GM19099 (cell line): ENCODE measurements around the gene MAP2K2.

Experiments
- POLR2A ChIP-seq: IDR thresholded peaks from 3 replicates; pipeline ENCODE4 v1.6.1; 2011; ENCODE audit warnings: low read depth; ENCODE audit not compliant: insufficient read length; ENCODE audit errors: extremely low read depth

The MAP2K2 gene

DNA sequence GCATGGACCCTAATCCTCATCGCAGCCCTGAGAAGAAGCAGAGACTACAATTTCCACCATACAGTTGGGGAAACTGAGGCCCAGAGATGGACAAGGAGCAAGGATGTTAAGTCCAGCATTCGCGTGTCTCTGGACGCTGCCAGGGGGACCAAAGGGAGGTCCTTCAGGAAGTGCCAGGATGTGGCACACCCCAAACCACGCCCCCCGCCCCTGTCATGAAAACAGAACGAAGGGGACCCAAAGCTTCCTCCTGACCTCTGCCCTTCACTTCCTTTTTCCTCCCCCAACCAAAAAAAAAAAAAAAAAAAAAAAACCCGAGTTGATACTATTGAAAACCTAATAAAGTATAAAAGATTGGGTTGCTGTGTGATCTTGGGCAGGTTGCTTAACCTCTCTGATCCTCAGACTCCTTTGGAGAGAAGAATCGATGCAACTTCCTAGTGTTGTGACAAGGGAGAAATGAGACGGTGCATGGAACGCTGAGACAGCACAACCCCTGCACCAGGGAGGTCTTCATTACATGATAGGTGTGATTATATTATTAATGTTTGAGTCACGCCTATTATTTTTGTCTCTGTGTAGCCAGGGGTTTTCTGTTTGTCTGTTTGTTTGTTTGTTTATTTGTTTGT, 54.5 kb downstream of the MAP2K2 start:
- no peak for TF ChIP-seq POLR2A

GRCh38 chr19:4068047-4068966, 55.6 kb downstream of the MAP2K2 start:
- TF ChIP-seq POLR2A: no peak

DNA sequence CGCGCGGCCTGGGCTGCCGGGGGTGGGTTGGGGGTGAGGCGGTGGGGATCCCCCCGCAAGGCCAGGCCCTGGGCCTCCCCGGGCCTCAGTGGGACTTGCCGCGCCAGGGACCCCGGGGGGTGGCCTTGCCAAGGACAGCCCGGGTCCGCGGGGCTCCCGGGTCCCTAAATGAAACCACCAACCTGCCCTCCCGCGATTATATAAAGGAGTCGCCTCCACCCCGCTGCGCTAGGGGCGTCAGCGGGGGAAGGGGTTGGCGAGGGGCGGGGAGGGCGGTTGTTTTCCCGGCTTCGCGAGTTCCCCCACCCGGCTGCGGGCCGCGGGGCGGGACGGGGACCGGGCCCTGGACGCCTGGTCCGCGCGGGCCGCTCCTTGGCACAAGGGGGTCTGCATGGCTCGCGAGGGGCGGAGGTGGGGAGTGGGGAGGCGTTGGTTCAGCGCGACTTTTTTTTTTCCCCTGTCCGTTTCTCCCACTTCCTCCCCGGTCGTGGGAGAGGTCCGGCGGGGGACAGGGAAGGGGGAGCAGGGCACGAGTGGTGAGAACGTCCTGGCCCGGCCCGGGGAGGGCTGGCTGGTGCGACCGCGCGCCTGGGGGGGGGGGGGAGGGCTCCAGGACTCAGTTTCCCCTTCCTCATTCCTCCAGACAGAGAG, 56.4 kb downstream of the MAP2K2 start:
- TF ChIP-seq POLR2A: no peak

- TF ChIP-seq POLR2A: peak; percentile 48
These were observed 57.1 kb downstream of the MAP2K2 start, which contains the start of gene ZBTB7A for GRCh38 chr19:4066682-4067395. TSS of gene ZBTB7A (minus strand) at chr19:4066899. CDS start at chr19:4055232, 11,667 bp downstream.

DNA sequence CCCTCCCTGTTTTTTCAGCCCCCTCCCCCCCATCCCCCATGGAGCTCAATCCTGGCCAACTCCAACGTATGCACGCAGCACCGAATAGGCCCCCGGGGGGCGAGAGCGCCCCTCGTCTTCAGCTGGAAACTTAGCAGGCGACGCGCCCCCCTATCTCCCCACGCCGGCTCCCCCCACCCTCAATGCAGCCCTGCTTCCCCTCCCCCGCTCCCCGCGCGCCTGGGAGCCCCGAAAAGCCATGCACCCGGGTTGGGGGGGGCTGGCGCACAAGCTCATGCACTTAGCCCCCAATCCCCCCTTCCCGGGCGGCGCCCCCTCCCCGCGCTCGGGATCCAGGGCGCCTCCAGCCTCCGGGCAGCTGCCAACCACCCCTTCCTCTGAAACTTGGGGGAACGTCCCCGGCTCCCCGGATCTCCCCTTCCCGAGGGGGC, 57.7 kb downstream of the MAP2K2 start:
- no peak for TF ChIP-seq POLR2A

GRCh38 chr19:4065430-4066175, 58.3 kb downstream of the MAP2K2 start:
- TF ChIP-seq POLR2A: peak; percentile 63

GRCh38 chr19:4064496-4065260, 59.2 kb downstream of the MAP2K2 start:
- no peak for TF ChIP-seq POLR2A

GRCh38 chr19:4064149-4064495, 59.8 kb downstream of the MAP2K2 start:
- TF ChIP-seq POLR2A: no peak

GRCh38 chr19:4063369-4064148, 60.4 kb downstream of the MAP2K2 start:
- TF ChIP-seq POLR2A: no peak

DNA sequence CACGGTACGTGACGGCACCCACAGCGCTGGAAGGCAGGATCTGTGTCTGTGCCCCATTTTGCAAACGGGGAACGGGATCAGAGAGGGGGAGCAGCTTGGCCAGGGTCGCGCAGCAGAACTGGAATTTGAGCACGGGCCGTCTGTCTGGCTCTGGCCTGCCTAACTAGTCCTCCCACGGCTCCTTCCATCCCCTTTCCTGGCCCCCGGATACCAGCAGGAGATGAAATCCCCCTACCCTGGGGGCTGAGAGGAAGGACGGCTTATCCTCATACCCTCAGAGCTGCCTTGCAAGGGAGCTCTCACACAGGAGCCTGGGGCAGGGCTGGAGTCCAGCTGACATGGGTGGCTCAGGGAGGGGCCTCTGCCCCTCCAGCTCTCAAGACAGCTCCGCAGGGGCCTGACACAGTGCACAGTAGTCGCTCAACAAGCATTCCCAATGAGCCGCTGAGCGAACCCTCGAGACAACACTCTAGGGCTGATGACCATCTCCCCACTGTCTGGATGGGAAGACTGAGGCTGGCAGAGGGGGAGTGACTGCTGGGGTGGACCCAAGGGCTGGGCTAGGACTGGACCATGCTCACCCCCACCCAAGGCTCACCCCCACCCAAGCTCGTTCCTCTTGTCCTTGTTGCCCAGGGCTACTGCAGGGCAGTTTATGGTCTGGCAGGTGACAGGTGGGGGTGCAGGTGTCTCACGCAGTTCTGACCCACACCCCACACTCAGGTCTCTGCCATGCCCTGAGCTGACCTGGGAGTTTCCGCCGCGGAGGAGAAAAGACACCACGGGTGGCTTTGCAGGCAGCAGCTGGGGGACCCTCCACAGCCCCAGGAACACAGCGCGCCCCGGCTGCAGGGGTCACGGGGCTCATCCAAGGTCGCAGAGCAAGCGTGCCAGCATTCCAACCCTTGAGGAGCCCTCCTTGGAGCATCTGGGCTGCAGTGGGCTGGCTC, 61.2 kb downstream of the MAP2K2 start:
- TF ChIP-seq POLR2A: no peak

- TF ChIP-seq POLR2A: no peak
These were observed 62.1 kb downstream of the MAP2K2 start for GRCh38 chr19:4061683-4062418.
